ENCODE data around the gene CSMD2.
A peak's percentile ranks its signal among the peaks of the same experiment; 100 is the strongest.

Gene CSMD2

GRCh38 chr1:33643216-33643615 lies 521.8 kb downstream of the CSMD2 start:
- in situ Hi-C loops (cut with HindIII; ENCODE audit: low sequenced_read_pairs): no loop called here
- TF ChIP-seq CTCF (IDR thresholded peaks at IDR 0.05; ENCODE audit: low read depth, low read length): no peak
- DNase-seq (ENCODE audit: low read depth, low spot score): no peak
- no peak overlapping the region for H3K4me3 ChIP-seq (ENCODE audit: low read depth, low read length)

- peak; percentile 68 for TF ChIP-seq CTCF (IDR thresholded peaks at IDR 0.05; ENCODE audit: low read depth, low read length)
- in situ Hi-C loops (cut with HindIII; ENCODE audit: low sequenced_read_pairs): no loop called here
- DNase-seq (ENCODE audit: low read depth, low spot score): peak; percentile 43
- H3K4me3 ChIP-seq (ENCODE audit: low read depth, low read length): no peak overlapping the region
Observed at GRCh38 chr1:33641104-33641830, 523.8 kb downstream of the CSMD2 start.

DNA sequence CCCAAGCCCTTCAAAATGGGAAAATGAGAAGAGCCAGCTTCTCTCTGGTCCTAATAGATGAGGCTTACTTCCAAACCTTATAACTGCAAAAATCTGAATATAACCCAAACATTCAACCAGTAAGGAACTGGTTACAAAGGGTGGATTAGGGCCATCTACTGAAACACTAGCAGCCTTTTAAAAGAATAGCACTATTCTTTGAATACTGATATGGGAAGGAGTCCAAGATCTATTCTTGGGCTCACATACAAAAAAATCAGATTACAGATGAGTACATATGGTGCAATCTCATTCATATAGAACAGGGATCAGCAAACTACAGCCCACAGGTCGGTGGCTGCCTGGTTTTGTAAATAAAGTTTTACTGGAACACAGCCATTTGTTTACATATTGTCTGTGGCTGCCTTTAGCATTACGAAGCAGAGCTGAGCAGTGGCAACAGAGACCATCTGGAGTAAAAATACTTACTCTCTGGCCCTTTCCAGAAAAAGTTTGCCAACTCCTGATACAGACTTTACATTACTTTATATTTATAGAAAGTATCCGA lies 524.8 kb downstream of the CSMD2 start:
- DNase-seq (ENCODE audit: low read depth, low spot score): no peak
- no peak for TF ChIP-seq CTCF (IDR thresholded peaks at IDR 0.05; ENCODE audit: low read depth, low read length)
- H3K4me3 ChIP-seq (ENCODE audit: low read depth, low read length): no peak overlapping the region
- in situ Hi-C loops (cut with HindIII; ENCODE audit: low sequenced_read_pairs): no loop called here

- TF ChIP-seq CTCF (IDR thresholded peaks at IDR 0.05; ENCODE audit: low read depth, low read length): no peak
- in situ Hi-C loops (cut with HindIII; ENCODE audit: low sequenced_read_pairs): no loop called here
- no peak for DNase-seq (ENCODE audit: low read depth, low spot score)
- H3K4me3 ChIP-seq (ENCODE audit: low read depth, low read length): no peak overlapping the region
Observed at GRCh38 chr1:33637846-33638440, 527.1 kb downstream of the CSMD2 start.

GRCh38 chr1:33636209-33636608 lies 528.8 kb downstream of the CSMD2 start:
- TF ChIP-seq CTCF (IDR thresholded peaks at IDR 0.05; ENCODE audit: low read depth, low read length): no peak
- no peak for DNase-seq (ENCODE audit: low read depth, low spot score)
- no peak overlapping the region for H3K4me3 ChIP-seq (ENCODE audit: low read depth, low read length)
- in situ Hi-C loops (cut with HindIII; ENCODE audit: low sequenced_read_pairs): no loop called here

DNA sequence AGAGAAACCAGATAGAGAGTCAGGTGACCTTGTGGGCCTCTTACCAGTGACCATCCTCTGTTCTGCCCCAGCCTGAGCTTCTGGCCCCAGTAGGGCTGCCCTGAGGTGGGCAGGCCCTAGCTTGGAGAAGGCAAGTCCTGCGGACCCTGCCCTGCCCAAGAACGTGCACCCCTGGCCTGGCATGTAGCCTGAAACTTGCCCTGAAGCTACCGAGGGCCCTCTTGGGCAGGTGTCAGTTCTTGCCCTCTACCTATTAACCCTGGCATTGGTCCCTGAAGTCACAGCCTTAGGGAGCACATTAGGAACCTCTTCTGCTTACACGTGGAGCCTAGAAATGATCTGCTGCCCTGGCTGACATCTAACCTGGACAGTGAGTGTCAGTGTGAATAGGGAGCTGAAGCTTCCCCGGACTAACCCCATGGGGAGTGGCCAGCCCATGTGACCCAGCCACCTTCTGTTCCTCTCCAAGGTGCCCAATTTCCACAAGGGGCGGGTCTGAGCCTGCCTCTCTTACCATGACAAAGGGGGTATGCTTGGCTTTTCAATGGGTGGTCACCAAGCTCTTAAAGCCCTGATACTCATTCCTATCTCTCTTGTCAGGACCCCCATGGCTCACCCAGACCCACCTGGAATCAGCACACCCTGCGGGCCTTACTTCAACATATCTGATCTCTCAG lies 529.6 kb downstream of the CSMD2 start:
- no peak for DNase-seq (ENCODE audit: low read depth, low spot score)
- no peak for TF ChIP-seq CTCF (IDR thresholded peaks at IDR 0.05; ENCODE audit: low read depth, low read length)
- in situ Hi-C loops (cut with HindIII; ENCODE audit: low sequenced_read_pairs): no loop called here

More for the DNA sequence above, 529.6 kb downstream of the CSMD2 start:
- no peak overlapping the region for H3K4me3 ChIP-seq (ENCODE audit: low read depth, low read length)

Measured in astrocyte of the spinal cord (primary cell).